GM19193 (cell line): ENCODE measurements around the gene KIFC1.
A peak's percentile ranks its signal among the peaks of the same experiment; 100 is the strongest.

ENCODE experiments used
- POLR2A ChIP-seq: IDR thresholded peaks from 4 replicates; pipeline ENCODE4 v1.6.1; 2011; ENCODE audit not compliant: insufficient read depth, insufficient read length; ENCODE audit errors: extremely low read depth

Gene KIFC1

DNA sequence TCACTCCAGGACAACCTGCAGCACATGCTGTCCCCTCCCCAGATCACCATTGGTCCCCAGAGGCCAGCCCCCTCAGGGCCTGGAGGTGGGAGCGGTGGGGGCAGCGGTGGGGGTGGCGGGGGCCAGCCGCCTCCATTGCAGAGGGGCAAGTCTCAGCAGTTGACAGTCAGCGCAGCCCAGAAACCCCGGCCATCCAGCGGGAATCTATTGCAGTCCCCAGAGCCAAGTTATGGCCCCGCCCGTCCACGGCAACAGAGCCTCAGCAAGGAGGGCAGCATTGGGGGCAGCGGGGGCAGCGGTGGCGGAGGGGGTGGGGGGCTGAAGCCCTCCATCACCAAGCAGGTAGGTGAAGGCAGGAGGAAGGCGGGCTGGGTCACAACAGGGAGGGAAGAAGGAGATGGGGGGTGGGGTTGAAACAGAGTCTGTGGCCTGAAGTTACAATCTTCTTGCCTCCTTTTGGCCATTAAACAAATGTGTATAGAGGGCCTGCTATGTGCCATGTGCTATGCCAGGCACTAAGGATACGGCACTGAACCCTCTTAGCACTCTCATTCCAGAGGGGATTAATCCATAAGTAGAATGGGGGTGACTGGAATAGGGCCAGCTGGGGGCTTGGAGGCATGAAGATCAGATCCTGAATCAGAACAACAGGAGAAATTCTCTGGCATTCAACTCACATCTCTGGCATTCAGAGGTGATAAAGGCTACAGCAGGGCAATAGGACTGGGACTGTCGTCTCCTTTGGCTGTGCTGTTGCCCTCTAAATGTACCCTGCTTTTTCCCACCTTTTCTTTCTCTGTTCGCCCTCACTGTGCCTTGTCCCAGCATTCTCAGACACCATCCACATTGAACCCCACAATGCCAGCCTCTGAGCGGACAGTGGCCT lies 52.2 kb downstream of the KIFC1 start:
- TF ChIP-seq POLR2A: no peak

DNA sequence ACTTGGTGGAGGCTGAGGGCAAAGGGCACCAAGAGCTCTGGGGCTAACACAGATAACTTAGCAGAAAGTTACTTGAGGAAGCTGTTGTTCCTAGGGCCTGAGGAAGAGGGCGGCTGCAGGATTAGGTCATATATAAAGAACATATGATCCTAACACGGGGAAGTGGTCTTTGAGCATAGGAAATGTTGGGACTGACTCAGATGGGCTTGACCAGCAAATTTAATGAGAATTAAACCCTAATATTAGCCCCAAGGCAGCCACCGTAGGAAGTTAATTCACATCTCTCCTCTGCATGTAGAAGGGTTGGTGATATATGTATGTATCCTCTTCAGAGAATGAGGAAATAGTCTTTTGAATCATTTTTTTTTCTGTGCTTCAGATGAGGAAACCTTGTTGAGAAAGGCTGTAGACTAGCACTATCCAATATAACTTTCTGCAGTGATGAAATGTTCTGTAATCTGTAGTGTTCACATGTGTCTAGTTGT lies 53.5 kb downstream of the KIFC1 start:
- TF ChIP-seq POLR2A: no peak

DNA sequence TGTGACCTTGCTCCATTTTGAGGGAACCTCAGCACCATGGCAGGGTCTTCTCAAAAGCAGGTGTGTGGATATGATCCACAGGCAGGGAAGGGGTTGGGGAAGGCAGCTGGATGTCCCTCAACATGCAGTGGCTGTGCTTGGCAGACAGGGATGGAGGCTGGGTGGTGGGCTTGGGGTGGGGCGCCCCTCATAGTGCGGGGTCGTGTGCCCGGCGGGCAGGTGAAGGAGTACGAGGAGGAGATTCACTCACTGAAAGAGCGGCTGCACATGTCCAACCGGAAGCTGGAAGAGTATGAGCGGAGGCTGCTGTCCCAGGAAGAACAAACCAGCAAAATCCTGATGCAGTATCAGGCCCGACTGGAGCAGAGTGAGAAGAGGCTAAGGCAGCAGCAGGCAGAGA lies 54.7 kb downstream of the KIFC1 start:
- TF ChIP-seq POLR2A: no peak

DNA sequence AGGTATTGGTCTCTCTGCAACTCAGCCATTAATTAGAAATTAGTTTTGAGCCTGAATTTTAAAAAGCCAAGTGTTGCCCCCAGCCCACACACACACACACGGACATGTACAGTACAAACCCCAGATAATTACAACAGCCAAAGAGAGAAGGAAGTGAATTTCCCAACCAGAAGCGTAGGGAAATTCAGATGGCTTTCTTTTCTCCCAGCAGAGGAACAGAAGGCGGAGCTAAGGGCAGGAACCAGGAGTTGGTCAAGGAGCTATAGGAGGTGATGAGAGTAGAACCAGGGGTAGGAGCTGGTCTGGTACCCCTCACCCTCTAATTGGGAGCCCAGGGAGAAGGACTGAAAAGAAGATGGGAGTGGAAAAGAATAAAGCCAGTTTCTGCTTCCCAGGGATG lies 58.8 kb downstream of the KIFC1 start:
- TF ChIP-seq POLR2A: no peak

DNA sequence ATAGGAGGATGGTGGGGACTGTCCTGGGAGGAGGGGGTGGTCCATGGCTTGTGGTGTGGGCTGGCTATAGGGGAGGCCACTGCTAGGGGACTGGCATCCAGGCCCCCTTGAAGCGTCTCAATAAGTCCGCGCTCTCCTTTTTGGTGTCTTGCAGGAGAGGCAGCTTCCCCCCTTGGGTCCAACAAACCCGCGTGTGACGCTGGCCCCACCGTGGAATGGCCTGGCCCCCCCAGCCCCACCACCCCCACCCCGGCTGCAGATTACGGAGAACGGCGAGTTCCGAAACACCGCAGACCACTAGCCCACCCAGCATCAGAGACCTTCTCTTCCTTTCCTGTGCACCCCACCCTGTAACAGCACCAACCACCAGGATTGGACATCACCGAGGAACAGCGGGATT lies 60.0 kb downstream of the KIFC1 start:
- TF ChIP-seq POLR2A: no peak

DNA sequence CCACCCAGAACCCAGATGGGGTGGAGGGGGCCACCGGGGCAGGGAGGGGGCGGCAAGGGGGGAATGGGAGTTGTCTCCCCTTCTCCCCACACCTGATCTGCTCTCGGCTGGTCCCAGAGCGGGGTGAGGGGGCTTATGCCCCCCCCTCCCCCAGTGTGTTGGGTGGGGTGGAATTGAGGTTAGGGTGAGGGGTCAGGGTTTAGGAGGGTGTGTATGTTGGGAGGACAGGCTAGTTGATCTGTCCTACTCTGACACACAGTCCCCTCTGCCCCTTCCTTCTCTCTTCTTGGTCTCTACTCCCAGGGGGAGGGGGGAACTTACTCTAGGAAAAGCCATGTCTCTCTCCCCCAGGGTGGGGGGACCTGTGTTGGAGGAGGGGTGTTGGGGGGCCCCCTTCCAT lies 60.9 kb downstream of the KIFC1 start:
- no peak for TF ChIP-seq POLR2A

DNA sequence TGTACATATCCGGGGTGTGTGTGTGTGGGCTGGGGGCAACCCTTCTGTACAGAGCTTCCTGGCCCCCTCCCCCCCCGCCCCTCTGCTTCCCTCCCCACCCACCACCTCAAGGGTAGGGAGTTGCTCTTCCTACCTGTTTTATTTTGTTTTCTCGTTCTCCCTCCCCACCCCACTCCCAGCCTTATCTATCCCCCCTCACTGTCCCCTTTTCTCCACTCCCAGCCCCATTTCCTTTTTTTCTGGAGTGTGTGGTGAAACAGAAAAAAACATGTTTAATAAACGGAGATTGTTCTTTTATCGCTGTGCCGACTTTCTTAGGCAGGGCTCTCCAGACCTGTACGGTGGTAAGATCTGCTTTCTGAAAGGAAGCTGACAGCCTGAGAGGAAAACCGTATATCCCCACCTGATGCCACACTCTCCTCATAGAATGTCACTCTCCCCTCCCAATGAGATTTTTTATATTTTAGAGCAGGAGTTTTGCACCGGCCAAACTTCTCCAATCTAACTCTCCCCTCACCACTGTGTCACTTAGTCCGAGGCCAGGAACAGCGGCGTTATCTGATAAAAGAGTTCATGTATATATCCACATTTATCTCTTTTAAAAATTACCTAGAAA lies 61.9 kb downstream of the KIFC1 start:
- TF ChIP-seq POLR2A: no peak

DNA sequence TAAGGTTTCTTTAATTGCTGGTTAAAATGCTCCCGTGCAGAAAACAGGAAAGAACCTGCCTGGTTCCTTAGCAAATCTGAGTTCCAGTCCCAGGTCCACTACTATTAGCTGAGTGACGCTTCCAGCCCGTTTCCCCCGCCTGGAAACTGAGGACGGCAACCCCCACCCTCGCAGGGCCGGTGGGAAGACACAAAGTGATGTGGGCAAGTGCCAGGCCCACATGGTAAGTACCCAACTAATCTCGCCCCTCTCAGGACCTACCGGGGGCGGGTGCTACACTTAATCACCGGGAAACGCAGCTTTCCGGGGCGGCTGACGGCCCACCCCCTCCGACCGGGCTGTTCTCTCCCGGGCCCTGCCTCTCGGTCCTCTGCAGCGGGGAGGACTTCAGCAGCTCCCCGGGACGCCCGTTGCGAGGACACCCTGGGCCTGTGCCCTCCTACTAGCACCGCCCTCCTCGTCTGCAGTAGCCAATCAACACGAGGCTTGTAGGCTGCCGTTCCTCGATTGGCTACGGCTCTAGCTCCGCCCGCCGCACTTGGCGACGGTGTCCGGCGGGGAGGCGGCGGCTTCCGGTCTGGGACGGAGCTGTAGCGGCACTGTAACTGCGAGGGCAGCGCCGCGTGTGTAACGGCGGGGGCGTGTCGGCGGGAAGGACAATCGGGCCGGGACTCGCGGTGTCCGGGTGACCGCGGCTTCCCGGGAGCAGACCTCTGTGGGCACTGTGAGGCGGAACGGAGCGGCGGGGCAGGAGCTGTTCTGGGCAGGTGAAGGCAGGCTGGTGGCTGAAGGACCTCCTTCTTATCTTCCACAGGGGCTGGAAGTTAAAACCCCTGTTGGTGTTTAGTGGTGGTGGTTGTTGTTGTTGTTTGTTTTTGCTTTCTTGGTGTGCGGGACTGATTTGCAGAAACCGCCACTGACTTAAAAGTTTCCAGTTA lies 62.7 kb downstream of the KIFC1 start, which contains the start of gene ZBTB9:
Gene ZBTB9, plus strand, starts transcription at position 568 of the 938 bp plus-strand sequence. CDS start 525 bp downstream, outside the sequence.
- TF ChIP-seq POLR2A: peak; percentile 86

DNA sequence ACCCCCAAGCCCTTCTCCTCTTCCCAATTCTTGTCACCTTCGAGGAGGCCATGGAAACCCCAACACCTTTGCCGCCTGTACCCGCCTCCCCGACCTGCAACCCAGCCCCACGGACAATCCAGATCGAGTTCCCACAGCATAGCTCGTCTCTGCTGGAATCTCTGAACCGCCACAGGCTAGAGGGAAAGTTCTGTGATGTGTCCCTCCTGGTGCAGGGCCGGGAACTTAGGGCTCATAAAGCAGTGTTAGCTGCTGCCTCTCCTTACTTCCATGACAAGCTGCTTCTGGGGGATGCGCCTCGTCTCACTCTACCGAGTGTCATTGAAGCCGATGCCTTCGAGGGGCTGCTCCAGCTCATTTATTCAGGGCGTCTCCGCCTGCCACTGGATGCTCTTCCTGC lies 63.4 kb downstream of the KIFC1 start:
- no peak for TF ChIP-seq POLR2A

DNA sequence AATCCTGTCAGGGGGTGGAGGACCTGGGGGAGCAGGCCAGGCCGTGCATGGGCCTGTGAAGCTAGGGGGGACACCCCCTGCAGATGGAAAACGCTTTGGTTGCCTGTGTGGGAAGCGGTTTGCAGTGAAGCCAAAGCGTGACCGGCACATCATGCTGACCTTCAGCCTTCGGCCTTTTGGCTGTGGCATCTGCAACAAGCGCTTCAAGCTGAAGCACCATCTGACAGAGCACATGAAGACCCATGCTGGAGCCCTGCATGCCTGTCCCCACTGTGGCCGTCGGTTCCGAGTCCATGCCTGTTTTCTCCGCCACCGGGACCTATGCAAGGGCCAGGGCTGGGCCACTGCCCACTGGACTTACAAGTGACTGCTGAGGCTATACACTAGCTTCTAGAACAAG lies 64.5 kb downstream of the KIFC1 start:
- no peak for TF ChIP-seq POLR2A

DNA sequence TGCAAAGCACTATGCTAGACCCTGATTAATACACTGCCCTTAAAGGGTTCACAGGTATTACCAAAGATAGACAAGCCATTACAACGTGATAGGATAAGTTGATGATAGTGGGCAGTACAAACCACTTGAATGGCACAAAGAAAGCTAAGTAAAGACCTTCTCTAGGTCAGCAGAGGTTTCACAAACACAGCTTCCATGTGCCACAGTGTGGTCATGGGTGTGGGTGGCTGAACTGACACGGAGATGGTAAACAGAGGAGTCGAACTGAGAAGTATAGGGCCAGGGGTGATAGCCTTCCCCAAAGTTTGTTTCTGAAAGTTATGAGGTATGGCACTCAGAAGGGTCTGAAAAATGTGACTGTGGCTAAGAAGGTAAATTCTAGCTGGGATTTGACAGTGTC lies 67.1 kb downstream of the KIFC1 start:
- TF ChIP-seq POLR2A: no peak

DNA sequence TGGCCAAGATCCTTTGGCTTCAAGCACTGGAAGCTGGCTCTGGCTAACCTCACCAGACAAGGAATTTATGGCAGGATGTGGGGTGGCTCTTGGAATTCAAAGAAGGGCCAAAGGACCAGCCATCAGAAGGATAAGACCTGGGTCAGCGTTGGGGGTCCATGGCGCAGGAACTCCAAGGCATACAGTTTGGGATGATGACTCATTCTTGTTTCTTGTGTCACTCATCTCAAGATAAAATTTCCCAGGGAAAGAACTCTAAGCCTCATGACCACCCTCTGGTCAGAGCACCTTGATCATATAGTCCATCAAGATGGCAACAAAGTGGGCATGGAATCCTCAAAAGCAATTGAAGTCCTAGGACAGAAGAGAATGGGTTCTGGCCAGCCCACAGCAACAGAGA lies 67.6 kb downstream of the KIFC1 start:
- no peak for TF ChIP-seq POLR2A
